HL-60 (cell line): ENCODE data around the gene CCL13.

Source experiments
- GABPA ChIP-seq: IDR thresholded peaks from 2 replicates; pipeline ENCODE4 v1.6.1; 2012; ENCODE audit warnings: low read depth
- POLR2AphosphoS5 ChIP-seq: IDR thresholded peaks from 2 replicates; pipeline ENCODE4 v1.6.1; 2012; ENCODE audit warnings: low read depth
- REST ChIP-seq: IDR thresholded peaks from 2 replicates; pipeline ENCODE4 v1.6.1; 2012; ENCODE audit warnings: low read depth; ENCODE audit not compliant: insufficient replicate concordance
- SPI1 ChIP-seq: IDR thresholded peaks from 2 replicates; pipeline ENCODE4 v1.6.1; 2012; ENCODE audit warnings: low read depth, mild to moderate bottlenecking, borderline replicate concordance
- TF ChIP-seq, protein P1 (sequence below): IDR thresholded peaks from one replicate; pipeline ENCODE4 v1.5.1; 2011; ENCODE audit warnings: low read length, control low read depth, inconsistent platforms; ENCODE audit not compliant: insufficient read depth

DNA sequence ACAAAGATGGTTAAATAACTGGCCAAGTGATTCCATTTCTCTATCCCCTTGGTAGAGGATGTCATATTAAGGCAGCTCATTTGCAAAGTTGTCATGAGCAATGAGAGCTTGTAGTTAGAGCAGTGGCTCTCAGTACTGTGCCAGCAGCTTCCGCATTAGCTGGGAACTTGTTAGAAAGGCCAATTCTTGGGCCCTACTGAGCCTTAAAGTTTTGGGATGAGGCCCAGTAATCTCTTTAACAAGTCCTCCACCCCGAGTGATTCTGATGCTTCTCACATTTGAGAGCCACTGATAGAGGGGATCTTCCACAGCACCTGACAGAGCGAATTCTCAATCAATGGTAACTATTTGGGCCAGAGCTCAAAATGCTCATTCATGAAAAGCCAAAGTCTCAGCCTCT, 26.9 kb downstream of the CCL13 start:
- TF ChIP-seq, protein P1, sequence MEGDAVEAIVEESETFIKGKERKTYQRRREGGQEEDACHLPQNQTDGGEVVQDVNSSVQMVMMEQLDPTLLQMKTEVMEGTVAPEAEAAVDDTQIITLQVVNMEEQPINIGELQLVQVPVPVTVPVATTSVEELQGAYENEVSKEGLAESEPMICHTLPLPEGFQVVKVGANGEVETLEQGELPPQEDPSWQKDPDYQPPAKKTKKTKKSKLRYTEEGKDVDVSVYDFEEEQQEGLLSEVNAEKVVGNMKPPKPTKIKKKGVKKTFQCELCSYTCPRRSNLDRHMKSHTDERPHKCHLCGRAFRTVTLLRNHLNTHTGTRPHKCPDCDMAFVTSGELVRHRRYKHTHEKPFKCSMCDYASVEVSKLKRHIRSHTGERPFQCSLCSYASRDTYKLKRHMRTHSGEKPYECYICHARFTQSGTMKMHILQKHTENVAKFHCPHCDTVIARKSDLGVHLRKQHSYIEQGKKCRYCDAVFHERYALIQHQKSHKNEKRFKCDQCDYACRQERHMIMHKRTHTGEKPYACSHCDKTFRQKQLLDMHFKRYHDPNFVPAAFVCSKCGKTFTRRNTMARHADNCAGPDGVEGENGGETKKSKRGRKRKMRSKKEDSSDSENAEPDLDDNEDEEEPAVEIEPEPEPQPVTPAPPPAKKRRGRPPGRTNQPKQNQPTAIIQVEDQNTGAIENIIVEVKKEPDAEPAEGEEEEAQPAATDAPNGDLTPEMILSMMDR = no peak
- no peak for TF ChIP-seq POLR2AphosphoS5
- no peak for TF ChIP-seq REST
- TF ChIP-seq GABPA = no peak
- no peak for TF ChIP-seq SPI1
